Mononuclear cell (primary cell): ENCODE data around the gene METTL9. TPM values are rescaled to one million over a fixed set of nuclear protein-coding genes. Genes with fewer than 3 reads are reported as not detected.
A peak's percentile ranks its signal among the peaks of the same experiment; 100 is the strongest.
"Not testable (repeated sequence)": the region's sequence is repeated elsewhere in the genome, so short reads cannot be mapped to it uniquely, and the experiment has no call there.

ENCODE experiments used
- H3K27me3 ChIP-seq: 2 replicates; pipeline ENCODE4 v1.6.0; 2011; ENCODE audit warnings: low read length, control low read depth; ENCODE audit not compliant: insufficient read depth
- H3K4me1 ChIP-seq: 2 replicates; pipeline ENCODE4 v1.5.1; 2011; ENCODE audit warnings: mild to moderate bottlenecking, low read length, control low read depth; ENCODE audit not compliant: insufficient read depth
- H3K4me3 ChIP-seq: 2 replicates; pipeline ENCODE4 v1.5.1; 2011; ENCODE audit warnings: mild to moderate bottlenecking, low read length, moderate library complexity
- H3K9me3 ChIP-seq: 2 replicates; pipeline ENCODE4 v1.5.1; 2011; ENCODE audit warnings: low read depth, mild to moderate bottlenecking, control low read depth, low read length
- total RNA-seq: library from RNA; depleted of rRNA; stranded (reverse); fragments of >200 nt; gene quantifications from one replicate; pipeline ENCODE4 v1.2.3, GENCODE V29; 2012

The METTL9 gene
- total RNA-seq, 1 donor, result 312 TPM

GRCh38 chr16:21647562-21648164, 48.3 kb downstream of the METTL9 start:
- Histone ChIP-seq H3K27me3 (no peaks in the 10 kb centered on the region), H3K4me1 (peaks cover 81% of the 10 kb centered on the region), H3K4me3 (no peak overlapping the region), H3K9me3 (no peaks in the 10 kb centered on the region)

GRCh38 chr16:21649826-21650406, 50.5 kb downstream of the METTL9 start:
- not testable (repeated sequence) for H3K9me3 ChIP-seq, H3K27me3 ChIP-seq
- peak overlapping the region; percentile 64 for H3K4me3 ChIP-seq
- H3K4me1 ChIP-seq, result peaks cover 86% of the 10 kb centered on the region

- H3K9me3 ChIP-seq, result no peaks in the 10 kb centered on the region
- H3K4me1 ChIP-seq, result peaks cover 89% of the 10 kb centered on the region
- peak overlapping the region; percentile 64 for H3K4me3 ChIP-seq
- no peaks in the 10 kb centered on the region for H3K27me3 ChIP-seq
Observed at GRCh38 chr16:21650521-21650920, 51.1 kb downstream of the METTL9 start.

- Histone ChIP-seq H3K4me1 (peaks cover 90% of the 10 kb centered on the region), H3K9me3 (no peaks in the 10 kb centered on the region), H3K27me3 (no peaks in the 10 kb centered on the region), H3K4me3 (peak overlapping the region; percentile 64)
Observed at GRCh38 chr16:21651515-21651914, 52.1 kb downstream of the METTL9 start.

- Histone ChIP-seq H3K9me3 (no peaks in the 10 kb centered on the region), H3K4me1 (peaks cover 90% of the 10 kb centered on the region), H3K27me3 (no peaks in the 10 kb centered on the region), H3K4me3 (peak within 1 kb of the TSS; percentile 64)
Observed at GRCh38 chr16:21652453-21652852, 53.1 kb downstream of the METTL9 start, which contains the start of gene IGSF6. IGSF6 (minus strand) TSS chr16:21652608; CDS start chr16:21652598, 10 bp downstream.

- Histone ChIP-seq H3K27me3 (no peaks in the 10 kb centered on the region), H3K4me1 (peaks cover 90% of the 10 kb centered on the region), H3K4me3 (peak overlapping the region; percentile 64), H3K9me3 (no peaks in the 10 kb centered on the region)
Observed at GRCh38 chr16:21653571-21653970, 54.2 kb downstream of the METTL9 start.

- Histone ChIP-seq H3K27me3 (no peaks in the 10 kb centered on the region), H3K9me3 (no peaks in the 10 kb centered on the region), H3K4me3 (no peak overlapping the region), H3K4me1 (peaks cover 90% of the 10 kb centered on the region)
Observed at GRCh38 chr16:21654466-21654865, 55.1 kb downstream of the METTL9 start.

GRCh38 chr16:21654881-21655280, 55.5 kb downstream of the METTL9 start:
- H3K27me3 ChIP-seq, result no peaks in the 10 kb centered on the region
- no peaks in the 10 kb centered on the region for H3K9me3 ChIP-seq
- H3K4me3 ChIP-seq, result no peak overlapping the region
- H3K4me1 ChIP-seq, result peaks cover 88% of the 10 kb centered on the region

- no peaks in the 10 kb centered on the region for H3K27me3 ChIP-seq
- no peak overlapping the region for H3K4me3 ChIP-seq
- H3K9me3 ChIP-seq, result no peaks in the 10 kb centered on the region
- H3K4me1 ChIP-seq, result peaks cover 92% of the 10 kb centered on the region
Observed at GRCh38 chr16:21656795-21657768, 57.7 kb downstream of the METTL9 start.

- no peaks in the 10 kb centered on the region for H3K9me3 ChIP-seq
- peaks cover 86% of the 10 kb centered on the region for H3K4me1 ChIP-seq
- no peak overlapping the region for H3K4me3 ChIP-seq
- no peaks in the 10 kb centered on the region for H3K27me3 ChIP-seq
Observed at GRCh38 chr16:21659124-21659523, 59.7 kb downstream of the METTL9 start.

- no peak within 1 kb of the TSS for H3K4me3 ChIP-seq
Observed at GRCh38 chr16:21663889-21664647, 64.7 kb downstream of the METTL9 start, which contains the start of gene OTOA. OTOA (plus strand) TSS chr16:21663968; CDS start chr16:21678515, 14,547 bp downstream.

GRCh38 chr16:21664801-21665492, 65.6 kb downstream of the METTL9 start:
- Histone ChIP-seq H3K4me1 (peaks cover 33% of the 10 kb centered on the region), H3K4me3 (no peak overlapping the region), H3K9me3 (no peaks in the 10 kb centered on the region), H3K27me3 (peaks cover 3% of the 10 kb centered on the region)

More at GRCh38 chr16:21663889-21664647, 64.7 kb downstream of the METTL9 start, which contains the start of gene OTOA:
- peaks cover 3% of the 10 kb centered on the region for H3K27me3 ChIP-seq
- peaks cover 39% of the 10 kb centered on the region for H3K4me1 ChIP-seq
- H3K9me3 ChIP-seq, result no peaks in the 10 kb centered on the region

- Histone ChIP-seq H3K9me3 (no peaks in the 10 kb centered on the region), H3K4me1 (peaks cover 16% of the 10 kb centered on the region), H3K4me3 (no peak overlapping the region), H3K27me3 (peaks cover 3% of the 10 kb centered on the region)
Observed at GRCh38 chr16:21666772-21667171, 67.4 kb downstream of the METTL9 start.

- H3K9me3 ChIP-seq, result no peaks in the 10 kb centered on the region
- H3K27me3 ChIP-seq, result peaks cover 3% of the 10 kb centered on the region
- H3K4me1 ChIP-seq, result peaks cover 10% of the 10 kb centered on the region
- H3K4me3 ChIP-seq, result no peak overlapping the region
Observed at GRCh38 chr16:21667575-21667974, 68.2 kb downstream of the METTL9 start.
